ENCODE measurements around the gene STK11IP. TPM values are rescaled to one million over a fixed set of nuclear protein-coding genes. Genes with fewer than 3 reads are reported as not detected.
A peak's percentile ranks its signal among the peaks of the same experiment; 100 is the strongest.

Gene STK11IP
- total RNA-seq, 2 donors from 2014 or later: 27.3 to 31.1 TPM

GRCh38 chr2:219626540-219626939 is 28.9 kb downstream of the STK11IP start:
- peaks cover 9% of the 10 kb centered on the region for H3K27me3 ChIP-seq (ENCODE audit: control insufficient read depth, insufficient read depth, low read length, poor library complexity, severe bottlenecking)
- no peak for TF ChIP-seq CTCF (conservative IDR thresholded peaks at IDR 0.05)
- no peak overlapping the region for H3K4me3 ChIP-seq (ENCODE audit: low read length)
- H3K4me1 Mint-ChIP-seq: no peaks in the 10 kb centered on the region
- H3K4me1 ChIP-seq (ENCODE audit: control insufficient read depth, insufficient read depth, low read length): no peaks in the 10 kb centered on the region
- peak overlapping the region; percentile 73 for H3K4me3 Mint-ChIP-seq
- no peak overlapping the region for H3K9ac ChIP-seq (ENCODE audit: extremely low read depth, low read length, poor library complexity, severe bottlenecking)
- no peaks in the 10 kb centered on the region for H3K9me3 ChIP-seq (ENCODE audit: control insufficient read depth, low read length)
- no peaks in the 10 kb centered on the region for H3K36me3 ChIP-seq (ENCODE audit: control insufficient read depth, insufficient read depth, low read length)
- peaks cover 13% of the 10 kb centered on the region for H3K27me3 Mint-ChIP-seq (ENCODE audit: insufficient read depth)
- no peak for DNase-seq
- no peaks in the 10 kb centered on the region for H3K9me3 Mint-ChIP-seq
- no peak overlapping the region for H3K27ac ChIP-seq (ENCODE audit: low read depth, low read length)
- WGBS, 2 experiments (ENCODE audit: insufficient coverage in 1 of 2, insufficient read length in 1 of 2): 85 to 92% methylated on average over 8 of the region's 8 CpGs
- no peaks in the 10 kb centered on the region for H3K36me3 Mint-ChIP-seq (ENCODE audit: low read depth)
- peak overlapping the region; percentile 74 for H3K27ac Mint-ChIP-seq

- peak within 1 kb of the TSS; percentile 73 for H3K4me3 ChIP-seq (ENCODE audit: low read length)
- Mint-ChIP-seq H3K36me3 (ENCODE audit: low read depth) (peaks cover 3% of the 10 kb centered on the region), H3K9me3 (no peaks in the 10 kb centered on the region), H3K4me1 (no peaks in the 10 kb centered on the region), H3K4me3 (peak within 1 kb of the TSS; percentile 73), H3K27me3 (ENCODE audit: insufficient read depth) (peaks cover 11% of the 10 kb centered on the region), H3K27ac (peak within 1 kb of the TSS; percentile 74)
- H3K9me3 ChIP-seq (ENCODE audit: control insufficient read depth, low read length): no peaks in the 10 kb centered on the region
- DNase-seq: peak; percentile 68
- H3K36me3 ChIP-seq (ENCODE audit: control insufficient read depth, insufficient read depth, low read length): no peaks in the 10 kb centered on the region
- peak; percentile 52 for TF ChIP-seq CTCF (conservative IDR thresholded peaks at IDR 0.05)
- H3K27ac ChIP-seq (ENCODE audit: low read depth, low read length): no peak within 1 kb of the TSS
- no peak within 1 kb of the TSS for H3K9ac ChIP-seq (ENCODE audit: extremely low read depth, low read length, poor library complexity, severe bottlenecking)
- 3 to 35% methylated on average over 4 to 99 of the region's 103 CpGs for WGBS, 2 experiments (ENCODE audit: insufficient coverage in 1 of 2, insufficient read length in 1 of 2)
- H3K4me1 ChIP-seq (ENCODE audit: control insufficient read depth, insufficient read depth, low read length): no peaks in the 10 kb centered on the region
- H3K27me3 ChIP-seq (ENCODE audit: control insufficient read depth, insufficient read depth, low read length, poor library complexity, severe bottlenecking): peaks cover 9% of the 10 kb centered on the region
Measured at GRCh38 chr2:219627103-219628100, 29.7 kb downstream of the STK11IP start, which contains the start of gene SLC4A3. Gene SLC4A3 (plus strand): TSS chr2:219627630. CDS start chr2:219627993, 363 bp downstream.

GRCh38 chr2:219628235-219628985 is 30.8 kb downstream of the STK11IP start:
- Histone ChIP-seq H3K27me3 (ENCODE audit: control insufficient read depth, insufficient read depth, low read length, poor library complexity, severe bottlenecking) (peaks cover 9% of the 10 kb centered on the region), H3K4me1 (ENCODE audit: control insufficient read depth, insufficient read depth, low read length) (no peaks in the 10 kb centered on the region), H3K9ac (ENCODE audit: extremely low read depth, low read length, poor library complexity, severe bottlenecking) (no peak overlapping the region), H3K36me3 (ENCODE audit: control insufficient read depth, insufficient read depth, low read length) (no peaks in the 10 kb centered on the region), H3K9me3 (ENCODE audit: control insufficient read depth, low read length) (no peaks in the 10 kb centered on the region), H3K4me3 (ENCODE audit: low read length) (peak overlapping the region; percentile 73), H3K27ac (ENCODE audit: low read depth, low read length) (no peak overlapping the region)
- Mint-ChIP-seq H3K4me3 (peak overlapping the region; percentile 73), H3K27ac (no peak overlapping the region), H3K4me1 (no peaks in the 10 kb centered on the region), H3K9me3 (no peaks in the 10 kb centered on the region), H3K36me3 (ENCODE audit: low read depth) (peaks cover 6% of the 10 kb centered on the region), H3K27me3 (ENCODE audit: insufficient read depth) (peaks cover 5% of the 10 kb centered on the region)
- TF ChIP-seq CTCF (conservative IDR thresholded peaks at IDR 0.05): no peak
- 93 to 96% methylated on average over 15 to 26 of the region's 26 CpGs for WGBS, 2 experiments (ENCODE audit: insufficient coverage in 1 of 2, insufficient read length in 1 of 2)
- no peak for DNase-seq
